ELF-1 (cell line): ENCODE data around the gene BACH1.
A peak's percentile ranks its signal among the peaks of the same experiment; 100 is the strongest.

Experiments
- DNase-seq: peaks from one replicate; pipeline ENCODE4 v3.0.0-alpha.2; 2016; ENCODE audit warnings: low read depth, low spot score

The BACH1 gene

GRCh38 chr21:29313662-29314408 is 15.1 kb downstream of the BACH1 start:
- no peak for DNase-seq

GRCh38 chr21:29315131-29315749 is 16.5 kb downstream of the BACH1 start:
- peak; percentile 23 for DNase-seq

GRCh38 chr21:29316029-29316742 is 17.5 kb downstream of the BACH1 start:
- DNase-seq = no peak

- no peak for DNase-seq
Measured at GRCh38 chr21:29316806-29317205, 18.1 kb downstream of the BACH1 start.

- no peak for DNase-seq
Measured at GRCh38 chr21:29318354-29318753, 19.6 kb downstream of the BACH1 start.

- no peak for DNase-seq
Measured at GRCh38 chr21:29320031-29320430, 21.3 kb downstream of the BACH1 start.

- no peak for DNase-seq
Measured at GRCh38 chr21:29321217-29321616, 22.5 kb downstream of the BACH1 start.

- DNase-seq = no peak
Measured at GRCh38 chr21:29321932-29322928, 23.5 kb downstream of the BACH1 start.

- DNase-seq = no peak
Measured at GRCh38 chr21:29323189-29323588, 24.5 kb downstream of the BACH1 start.

- DNase-seq = no peak
Measured at GRCh38 chr21:29326914-29327554, 28.3 kb downstream of the BACH1 start.

GRCh38 chr21:29329406-29329805 is 30.7 kb downstream of the BACH1 start:
- DNase-seq = no peak

- DNase-seq = no peak
Measured at GRCh38 chr21:29330797-29331196, 32.1 kb downstream of the BACH1 start.

- no peak for DNase-seq
Measured at GRCh38 chr21:29332461-29333362, 34.0 kb downstream of the BACH1 start.

- no peak for DNase-seq
Measured at GRCh38 chr21:29333406-29333805, 34.7 kb downstream of the BACH1 start.

GRCh38 chr21:29334717-29335428 is 36.2 kb downstream of the BACH1 start:
- no peak for DNase-seq

- no peak for DNase-seq
Measured at GRCh38 chr21:29335720-29336119, 37.0 kb downstream of the BACH1 start.

- DNase-seq = no peak
Measured at GRCh38 chr21:29338256-29338655, 39.5 kb downstream of the BACH1 start.

- no peak for DNase-seq
Measured at GRCh38 chr21:29340228-29340627, 41.5 kb downstream of the BACH1 start.

GRCh38 chr21:29342363-29342957 is 43.7 kb downstream of the BACH1 start:
- no peak for DNase-seq
